Neural cell (in vitro differentiated cells): ENCODE results near the gene SLIT3. TPM values are rescaled to one million over a fixed set of nuclear protein-coding genes. Genes with fewer than 3 reads are reported as not detected.

Source experiments
- H2AFZ ChIP-seq: fragments of 200-600, 300-800 bp; sonication (generic), shearing (Covaris generic); 2 replicates; pipeline ENCODE4 v1.6.0; 2014; ENCODE audit warnings: low read depth, mild to moderate bottlenecking, antibody characterized with exemption, low read length, moderate library complexity
- H3F3A ChIP-seq: fragments of 200-600 bp; shearing (Covaris generic); 2 replicates; pipeline ENCODE4 v1.6.1; 2016; ENCODE audit warnings: mild to moderate bottlenecking, moderate library complexity, mixed read lengths, antibody characterized with exemption, low read length; ENCODE audit not compliant: insufficient read depth, poor library complexity, severe bottlenecking
- H3K27ac ChIP-seq: fragments of 200-600, 300-800 bp; sonication (generic), shearing (Covaris generic); 2 replicates; pipeline ENCODE4 v1.5.1; 2014; ENCODE audit warnings: mild to moderate bottlenecking, low read length, moderate library complexity
- H3K27me3 ChIP-seq: fragments of 300-800, 200-600 bp; sonication (generic), shearing (Covaris generic); 2 replicates; pipeline ENCODE4 v1.6.0; 2014; ENCODE audit warnings: mild to moderate bottlenecking, low read depth, low read length, moderate library complexity; ENCODE audit not compliant: insufficient read depth
- H3K36me3 ChIP-seq: fragments of 300-800, 200-600 bp; sonication (generic), shearing (Covaris generic); 2 replicates; pipeline ENCODE4 v1.5.1; 2014; ENCODE audit warnings: mild to moderate bottlenecking, antibody characterized with exemption, low read length, moderate library complexity; ENCODE audit not compliant: insufficient read depth
- H3K4me2 ChIP-seq: fragments of 300-800, 200-600 bp; sonication (generic), shearing (Covaris generic); 2 replicates; pipeline ENCODE4 v1.6.0; 2014; ENCODE audit warnings: mild to moderate bottlenecking, low read length
- H3K4me3 ChIP-seq: fragments of 300-800, 200-600 bp; sonication (generic), shearing (Covaris generic); 2 replicates; pipeline ENCODE4 v1.5.1; 2014; ENCODE audit warnings: mild to moderate bottlenecking, low read length, moderate library complexity
- H3K79me2 ChIP-seq: fragments of 200-600 bp; shearing (Covaris generic); replicated peaks from 2 replicates; pipeline ENCODE4 v1.6.0; 2014; ENCODE audit warnings: mild to moderate bottlenecking, low read length, moderate library complexity; ENCODE audit not compliant: insufficient read depth
- H3K9ac ChIP-seq: fragments of 300-800, 200-600 bp; sonication (generic), shearing (Covaris generic); 2 replicates; pipeline ENCODE4 v1.6.1; 2016; ENCODE audit warnings: mild to moderate bottlenecking, low read length, mixed read lengths
- H3K9me2 ChIP-seq: fragments of 200-600 bp; shearing (Covaris generic); 2 replicates; pipeline ENCODE4 v1.6.1; 2016; ENCODE audit warnings: mild to moderate bottlenecking, low read length, mixed read lengths; ENCODE audit not compliant: insufficient read depth
- H3K9me3 ChIP-seq: fragments of 200-600, 300-800 bp; sonication (generic), shearing (Covaris generic); 2 replicates; pipeline ENCODE4 v1.6.1; 2016; ENCODE audit warnings: mild to moderate bottlenecking, mixed run types, low read length, moderate library complexity, mixed read lengths
- H4K20me1 ChIP-seq: fragments of 200-600 bp; shearing (Covaris generic); 2 replicates; pipeline ENCODE4 v1.6.1; 2016; ENCODE audit warnings: mild to moderate bottlenecking, mixed run types; ENCODE audit not compliant: insufficient read depth
- CTCF ChIP-seq: fragments of 450-650 bp; IDR thresholded peaks from 2 replicates; pipeline ENCODE4 v1.5.1; 2014; ENCODE audit warnings: antibody characterized with exemption, mild to moderate bottlenecking, moderate library complexity; ENCODE audit not compliant: poor library complexity, severe bottlenecking
- EP300 ChIP-seq: fragments of 450-650 bp; conservative IDR thresholded peaks from 2 replicates; pipeline ENCODE4 v1.6.1; 2014; ENCODE audit warnings: antibody characterized with exemption, mild to moderate bottlenecking, moderate library complexity; ENCODE audit not compliant: poor library complexity, severe bottlenecking
- EZH2 ChIP-seq: fragments of 200-600, 300-800 bp; shearing (Covaris generic), sonication (generic); IDR thresholded peaks from 2 replicates; pipeline ENCODE4 v1.6.1; 2014; ENCODE audit warnings: antibody characterized with exemption, low read length, borderline replicate concordance, mild to moderate bottlenecking; ENCODE audit not compliant: insufficient read depth, poor library complexity, severe bottlenecking
- MXI1 ChIP-seq: fragments of 450-650 bp; conservative IDR thresholded peaks from 2 replicates; pipeline ENCODE4 v1.6.1; 2014; ENCODE audit warnings: antibody characterized with exemption, mild to moderate bottlenecking; ENCODE audit not compliant: poor library complexity, severe bottlenecking
- POLR2AphosphoS5 ChIP-seq: IDR thresholded peaks from 2 replicates; pipeline ENCODE4 v1.6.1; 2012
- RAD21 ChIP-seq: fragments of 450-650 bp; conservative IDR thresholded peaks from 2 replicates; pipeline ENCODE4 v1.6.1; 2014; ENCODE audit warnings: antibody characterized with exemption, mild to moderate bottlenecking, moderate library complexity
- SMC3 ChIP-seq: fragments of 450-650 bp; conservative IDR thresholded peaks from 2 replicates; pipeline ENCODE4 v1.6.1; 2014; ENCODE audit warnings: antibody characterized with exemption, mild to moderate bottlenecking, moderate library complexity; ENCODE audit not compliant: poor library complexity
- TAF1 ChIP-seq: IDR thresholded peaks from 2 replicates; pipeline ENCODE4 v1.6.1; 2012; ENCODE audit warnings: low read depth
- polyA plus RNA-seq: library from polyadenylated mRNA; depleted of rRNA; stranded (reverse); fragments of >200 nt; gene quantifications from 2 replicates; pipeline ENCODE4 v1.2.3, GENCODE V29; 2014
- TF ChIP-seq, protein P1 (sequence below): IDR thresholded peaks from 2 replicates; pipeline ENCODE4 v1.6.1; 2012; ENCODE audit warnings: borderline replicate concordance

The SLIT3 gene
- polyA plus RNA-seq, 1 donor from 2014 or later: 1.2 TPM

- Histone ChIP-seq H3K9me3 (peaks cover 4% of the 10 kb centered on the region), H3K4me3 (no peak overlapping the region), H3K9ac (no peak overlapping the region), H3K9me2 (no peaks in the 10 kb centered on the region), H3K36me3 (no peaks in the 10 kb centered on the region), H3F3A (no peaks in the 10 kb centered on the region), H3K4me2 (no peak overlapping the region), H4K20me1 (no peaks in the 10 kb centered on the region), H3K79me2 (no peaks in the 10 kb centered on the region), H3K27me3 (no peaks in the 10 kb centered on the region), H3K27ac (no peak overlapping the region), H2AFZ (no peak overlapping the region)
- TF ChIP-seq SMC3 (no peak), EP300 (no peak), MXI1 (no peak), EZH2 (no peak), POLR2AphosphoS5 (no peak), TAF1 (no peak), RAD21 (no peak), CTCF (no peak)
- TF ChIP-seq, protein P1, sequence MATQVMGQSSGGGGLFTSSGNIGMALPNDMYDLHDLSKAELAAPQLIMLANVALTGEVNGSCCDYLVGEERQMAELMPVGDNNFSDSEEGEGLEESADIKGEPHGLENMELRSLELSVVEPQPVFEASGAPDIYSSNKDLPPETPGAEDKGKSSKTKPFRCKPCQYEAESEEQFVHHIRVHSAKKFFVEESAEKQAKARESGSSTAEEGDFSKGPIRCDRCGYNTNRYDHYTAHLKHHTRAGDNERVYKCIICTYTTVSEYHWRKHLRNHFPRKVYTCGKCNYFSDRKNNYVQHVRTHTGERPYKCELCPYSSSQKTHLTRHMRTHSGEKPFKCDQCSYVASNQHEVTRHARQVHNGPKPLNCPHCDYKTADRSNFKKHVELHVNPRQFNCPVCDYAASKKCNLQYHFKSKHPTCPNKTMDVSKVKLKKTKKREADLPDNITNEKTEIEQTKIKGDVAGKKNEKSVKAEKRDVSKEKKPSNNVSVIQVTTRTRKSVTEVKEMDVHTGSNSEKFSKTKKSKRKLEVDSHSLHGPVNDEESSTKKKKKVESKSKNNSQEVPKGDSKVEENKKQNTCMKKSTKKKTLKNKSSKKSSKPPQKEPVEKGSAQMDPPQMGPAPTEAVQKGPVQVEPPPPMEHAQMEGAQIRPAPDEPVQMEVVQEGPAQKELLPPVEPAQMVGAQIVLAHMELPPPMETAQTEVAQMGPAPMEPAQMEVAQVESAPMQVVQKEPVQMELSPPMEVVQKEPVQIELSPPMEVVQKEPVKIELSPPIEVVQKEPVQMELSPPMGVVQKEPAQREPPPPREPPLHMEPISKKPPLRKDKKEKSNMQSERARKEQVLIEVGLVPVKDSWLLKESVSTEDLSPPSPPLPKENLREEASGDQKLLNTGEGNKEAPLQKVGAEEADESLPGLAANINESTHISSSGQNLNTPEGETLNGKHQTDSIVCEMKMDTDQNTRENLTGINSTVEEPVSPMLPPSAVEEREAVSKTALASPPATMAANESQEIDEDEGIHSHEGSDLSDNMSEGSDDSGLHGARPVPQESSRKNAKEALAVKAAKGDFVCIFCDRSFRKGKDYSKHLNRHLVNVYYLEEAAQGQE: no peak
Measured at GRCh38 chr5:168740092-168740800, 560.7 kb downstream of the SLIT3 start.

DNA sequence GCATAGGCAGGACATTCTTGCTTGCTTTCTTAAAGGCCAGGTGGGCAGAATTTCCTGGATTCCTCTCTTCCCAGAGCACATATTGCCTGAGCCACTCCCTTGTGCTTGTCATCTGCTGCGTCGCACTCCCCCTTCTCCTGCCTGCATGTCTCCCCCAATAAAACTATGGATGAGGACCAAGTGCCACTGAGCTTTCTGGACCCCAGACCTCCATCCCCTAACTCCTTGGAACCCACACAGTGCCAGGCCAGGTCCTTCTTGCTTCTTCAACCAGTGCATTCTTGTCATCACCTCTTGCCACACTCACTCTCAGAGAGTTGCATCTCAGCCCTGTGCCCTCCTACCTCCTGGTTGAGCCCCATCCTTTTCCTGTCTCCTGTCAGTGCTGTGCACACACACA is 563.9 kb downstream of the SLIT3 start:
- Histone ChIP-seq H3K27me3 (no peaks in the 10 kb centered on the region), H3K36me3 (no peaks in the 10 kb centered on the region), H3K4me2 (no peak overlapping the region), H3K27ac (no peak overlapping the region), H3K9ac (no peak overlapping the region), H4K20me1 (no peaks in the 10 kb centered on the region), H2AFZ (no peak overlapping the region), H3K4me3 (no peak overlapping the region), H3K9me2 (no peaks in the 10 kb centered on the region), H3K9me3 (no peaks in the 10 kb centered on the region), H3F3A (no peaks in the 10 kb centered on the region), H3K79me2 (no peaks in the 10 kb centered on the region)
- no peak for TF ChIP-seq EZH2
- no peak for TF ChIP-seq MXI1
